GM12878 (cell line): ENCODE results near the gene NSL1. TPM values are rescaled to one million over a fixed set of nuclear protein-coding genes. Genes with fewer than 3 reads are reported as not detected.

ENCODE experiments used
- HDAC6 ChIP-seq: fragments of 200-600 bp; sonication (generic); IDR thresholded peaks from one replicate; pipeline ENCODE4 v1.8.0; 2017; ENCODE audit warnings: antibody characterized with exemption; ENCODE audit not compliant: unreplicated experiment
- KLF5 ChIP-seq: fragments of 450-650 bp; IDR thresholded peaks from 2 replicates; pipeline ENCODE4 v1.6.1; 2014; ENCODE audit warnings: mild to moderate bottlenecking; ENCODE audit not compliant: partially characterized antibody
- NFYB ChIP-seq: IDR thresholded peaks from 2 replicates; pipeline ENCODE4 v1.6.1; 2011; ENCODE audit warnings: low read depth, mild to moderate bottlenecking, low read length, improper control_type of control experiment, moderate library complexity; ENCODE audit not compliant: insufficient read depth
- RAD21 ChIP-seq: IDR thresholded peaks from 2 replicates; pipeline ENCODE4 v1.6.1; 2011; ENCODE audit warnings: mild to moderate bottlenecking, low read depth, low read length, moderate library complexity; ENCODE audit not compliant: insufficient read depth
- REST ChIP-seq: IDR thresholded peaks from 2 replicates; pipeline ENCODE4 v1.6.1; 2012; ENCODE audit warnings: mild to moderate bottlenecking, low read depth, low read length
- SREBF1 ChIP-seq: IDR thresholded peaks from 2 replicates; pipeline ENCODE4 v1.6.1; 2012; ENCODE audit warnings: mild to moderate bottlenecking, low read length
- WRNIP1 ChIP-seq: IDR thresholded peaks from 2 replicates; pipeline ENCODE4 v1.6.1; 2011; ENCODE audit warnings: low read depth, low read length, improper control_type of control experiment, borderline replicate concordance
- ZBED1 ChIP-seq: IDR thresholded peaks from 2 replicates; pipeline ENCODE4 v1.6.1; 2016; ENCODE audit warnings: borderline replicate concordance
- polyA plus RNA-seq, 11 experiments: library from polyadenylated mRNA; depleted of rRNA in 4 of 11; unstranded in 6 of 11; stranded (reverse) in 5 of 11; fragments of >200 nt; fragmentation: Nextera tagmentation in 4 of 11; fragmentation: Illumina TruSeq in 1 of 11; extraction: Ambion mirVana in 4 of 11; extraction: Trizol in 1 of 11; gene quantifications; 1 replicate in 1 of 11; 2 replicates in 10 of 11; pipeline versions ENCODE4 v1.2.1 to v1.2.3, GENCODE V29; 2011 to 2016; ENCODE audit warnings: inconsistent platforms in 2 of 11, missing spikeins in 2 of 11, low read depth in 1 of 11
- total RNA-seq, 4 experiments: library from RNA; depleted of rRNA in 3 of 4; stranded (reverse); fragments of >200 nt in 3 of 4; fragmentation: Illumina TruSeq in 1 of 4; extraction: Trizol in 1 of 4; gene quantifications; 2 replicates each; pipeline versions ENCODE4 v1.2.1 to v1.2.3, GENCODE V29; 2013 to 2021

Gene NSL1
- total and polyA plus RNA-seq, 10 of the 15 experiments (the other 5 are each of a cell fraction or from before 2014, with no cell fraction given) = 36.7 to 74.2 (median 46.4) TPM

- TF ChIP-seq NFYB (no peak), KLF5 (peak; percentile 31), REST (peak; percentile 14; the same call in 1 of the 2 replicates), SREBF1 (no peak), HDAC6 (no peak), WRNIP1 (no peak), RAD21 (no peak), ZBED1 (peak; percentile 90; the same call in 1 of the 2 replicates)
These were observed 112.8 kb downstream of the NSL1 start (continued) for GRCh38 chr1:212678456-212679410.
